ENCODE results near the gene SLC2A1.

Gene SLC2A1

DNA sequence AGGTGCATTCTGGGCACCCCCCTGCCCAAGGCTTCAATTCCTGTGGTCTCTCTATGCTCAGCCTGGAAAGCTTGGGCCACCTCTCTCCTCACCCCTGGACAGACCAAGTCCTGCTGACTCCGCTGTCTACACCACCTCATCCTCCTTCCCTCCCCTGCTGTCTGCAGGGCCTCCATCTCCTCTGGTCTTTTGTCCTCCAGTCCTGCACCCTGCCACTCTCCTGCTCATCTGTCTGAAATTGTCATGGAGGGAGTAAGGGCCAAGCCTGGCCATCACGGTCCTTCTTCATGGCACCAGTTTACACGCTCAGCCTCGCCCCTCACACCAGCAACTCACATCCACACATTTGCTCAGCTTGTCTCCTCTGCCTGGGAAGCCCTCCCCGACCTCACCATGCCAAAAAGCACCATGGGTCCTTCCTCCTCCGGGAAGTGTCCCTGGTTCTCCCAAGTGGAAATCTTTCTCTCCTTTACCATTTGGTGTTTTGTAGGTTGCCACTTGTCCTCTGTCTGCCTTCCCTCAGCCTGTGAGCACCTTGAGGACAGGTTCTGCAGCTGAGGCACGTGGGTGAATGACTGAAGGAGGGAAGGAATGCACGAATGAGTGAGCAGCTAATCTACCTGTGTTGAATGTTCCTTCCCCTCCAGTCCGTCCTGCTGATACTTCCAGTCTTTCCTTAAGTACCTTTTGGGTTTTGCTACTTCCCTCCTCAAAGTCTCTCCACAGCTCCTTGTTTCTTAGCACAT is 2.1 kb upstream of the SLC2A1 start:
- DNase-seq (ENCODE audit: low read depth in 2 of 2), result no peak

DNA sequence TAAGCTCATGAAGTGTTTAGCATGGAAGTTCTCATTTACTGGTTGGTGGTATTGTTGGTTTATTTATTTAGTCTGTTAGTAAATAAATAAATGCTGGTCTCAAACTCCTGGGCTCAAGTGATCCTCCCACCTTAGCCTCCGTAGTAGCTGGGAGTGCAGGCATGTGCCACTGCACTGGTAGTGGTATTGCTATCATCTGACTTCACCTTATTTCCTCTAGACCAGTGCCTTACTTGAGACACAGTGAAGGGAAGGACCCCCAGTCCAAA is 1.4 kb upstream of the SLC2A1 start:
- DNase-seq (ENCODE audit: low read depth in 2 of 2), result no peak

DNA sequence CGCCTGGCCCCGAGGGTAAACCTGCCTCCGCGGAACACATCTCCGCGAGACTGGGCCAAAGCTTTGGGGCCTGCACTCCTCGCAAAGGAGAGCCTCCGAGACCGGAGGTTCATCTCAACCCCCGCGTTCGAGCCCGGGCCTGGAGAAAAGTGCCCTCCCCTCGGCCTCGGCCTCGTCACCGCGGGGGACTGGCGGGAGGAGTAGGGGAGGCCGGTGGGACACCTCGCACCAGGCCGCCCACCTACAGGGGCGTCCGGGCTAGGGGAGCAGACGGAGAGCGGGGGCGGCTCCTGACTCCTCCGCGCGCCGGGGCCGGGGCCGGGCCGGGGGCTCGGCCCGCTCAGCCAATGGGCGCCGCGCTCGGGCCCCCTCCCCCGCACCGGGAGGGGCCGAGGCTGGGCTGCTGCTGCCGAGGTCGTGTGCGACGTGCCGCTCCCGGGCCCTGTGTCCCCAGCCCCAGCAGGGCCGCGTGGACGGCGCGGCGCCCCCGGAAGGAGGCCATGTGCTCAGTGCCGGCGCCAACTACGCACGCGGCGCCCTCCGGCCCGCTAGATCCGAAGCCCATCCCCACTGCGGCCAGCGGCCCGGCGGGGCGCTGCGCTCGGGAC is 684 bp downstream of the SLC2A1 start:
- peak; percentile 39 to 57 for DNase-seq (ENCODE audit: low read depth in 2 of 2)

DNA sequence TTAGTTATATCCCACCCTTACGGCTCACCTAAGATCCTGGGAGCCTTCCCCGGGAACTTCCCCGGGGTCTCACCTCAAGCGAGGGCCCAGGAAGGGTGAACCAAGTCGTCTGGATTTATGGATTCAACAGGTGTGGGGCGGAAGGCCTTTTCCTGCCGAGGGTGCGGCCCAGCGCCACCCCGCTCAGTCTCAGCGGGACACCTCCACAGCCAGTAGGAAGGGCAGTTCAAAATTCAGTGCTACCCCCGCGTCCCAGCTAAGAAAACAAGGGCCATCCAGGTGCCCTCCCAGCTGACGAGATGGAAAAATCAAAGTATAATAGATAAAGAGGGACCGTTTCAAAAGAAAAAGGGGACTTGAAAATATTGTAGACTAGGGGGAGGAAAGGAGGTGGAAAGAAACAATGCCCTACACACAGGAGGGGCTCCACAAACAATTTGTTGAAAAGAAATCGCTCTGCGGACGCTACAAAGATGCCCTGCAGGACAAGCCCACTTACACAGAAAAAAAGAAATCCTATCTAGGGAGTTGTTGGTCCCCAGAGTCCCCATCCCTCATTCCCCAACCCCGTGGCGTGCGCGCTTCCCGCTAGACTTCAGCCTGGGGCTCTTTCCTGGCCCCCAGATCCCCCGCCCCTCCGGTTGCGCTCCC is 1.3 kb downstream of the SLC2A1 start:
- no peak for DNase-seq (ENCODE audit: low read depth in 2 of 2)

DNA sequence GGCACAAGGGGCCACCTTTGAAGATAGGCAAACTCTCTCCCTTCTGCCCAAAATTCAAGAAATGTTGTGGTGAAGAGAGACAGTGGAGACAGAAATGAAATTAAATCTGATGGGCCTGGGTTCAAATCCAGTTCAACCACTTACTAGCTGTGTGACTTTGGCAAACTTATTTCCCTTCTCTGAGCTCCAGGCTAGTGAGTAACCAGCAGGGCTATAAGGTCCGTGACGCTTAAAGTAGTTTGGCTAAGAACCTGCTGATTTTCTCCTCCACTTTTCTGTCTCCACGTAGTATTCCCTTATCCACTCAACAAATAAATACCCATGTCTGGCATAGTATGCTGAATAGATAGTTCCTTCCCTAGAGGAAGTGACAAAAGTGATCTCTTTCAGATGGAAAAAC is 1.9 kb downstream of the SLC2A1 start:
- no peak for DNase-seq (ENCODE audit: low read depth in 2 of 2)

DNA sequence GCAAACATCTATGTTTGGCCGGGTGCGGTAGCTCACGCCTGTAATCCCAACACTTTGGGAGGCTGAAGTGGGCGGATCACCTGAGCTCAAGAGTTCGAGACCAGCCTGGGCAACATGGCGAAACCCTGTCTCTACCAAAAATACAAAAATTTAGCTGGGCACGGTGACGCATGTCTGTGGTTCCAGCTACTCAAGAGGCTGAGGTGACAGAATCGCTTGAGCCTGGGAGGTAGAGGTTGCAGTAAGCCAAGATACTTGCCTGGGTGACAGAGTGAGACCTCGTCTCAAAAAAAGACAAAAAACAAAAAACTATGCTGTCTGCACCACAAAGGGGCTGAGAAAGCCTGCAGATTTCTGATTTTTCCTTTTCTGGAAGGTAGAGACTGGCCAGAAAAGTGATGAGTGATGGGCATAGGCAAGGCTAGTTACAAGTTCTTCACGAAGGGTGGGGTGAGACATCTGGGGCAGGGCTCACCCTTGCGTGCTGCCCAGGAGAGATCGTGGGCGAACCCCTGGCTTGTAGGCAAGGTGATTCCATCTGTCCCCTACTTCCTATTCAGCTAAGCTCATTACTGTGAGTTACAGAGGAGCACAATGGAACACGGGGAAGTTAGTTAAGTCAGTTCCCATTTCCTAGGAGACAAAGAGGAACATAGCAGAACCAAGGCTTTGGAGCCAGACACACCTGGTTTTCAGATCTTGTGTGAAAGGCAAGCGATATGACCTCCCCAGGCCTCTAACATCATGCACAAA is 3.2 kb downstream of the SLC2A1 start:
- no peak for DNase-seq (ENCODE audit: low read depth in 2 of 2)

DNA sequence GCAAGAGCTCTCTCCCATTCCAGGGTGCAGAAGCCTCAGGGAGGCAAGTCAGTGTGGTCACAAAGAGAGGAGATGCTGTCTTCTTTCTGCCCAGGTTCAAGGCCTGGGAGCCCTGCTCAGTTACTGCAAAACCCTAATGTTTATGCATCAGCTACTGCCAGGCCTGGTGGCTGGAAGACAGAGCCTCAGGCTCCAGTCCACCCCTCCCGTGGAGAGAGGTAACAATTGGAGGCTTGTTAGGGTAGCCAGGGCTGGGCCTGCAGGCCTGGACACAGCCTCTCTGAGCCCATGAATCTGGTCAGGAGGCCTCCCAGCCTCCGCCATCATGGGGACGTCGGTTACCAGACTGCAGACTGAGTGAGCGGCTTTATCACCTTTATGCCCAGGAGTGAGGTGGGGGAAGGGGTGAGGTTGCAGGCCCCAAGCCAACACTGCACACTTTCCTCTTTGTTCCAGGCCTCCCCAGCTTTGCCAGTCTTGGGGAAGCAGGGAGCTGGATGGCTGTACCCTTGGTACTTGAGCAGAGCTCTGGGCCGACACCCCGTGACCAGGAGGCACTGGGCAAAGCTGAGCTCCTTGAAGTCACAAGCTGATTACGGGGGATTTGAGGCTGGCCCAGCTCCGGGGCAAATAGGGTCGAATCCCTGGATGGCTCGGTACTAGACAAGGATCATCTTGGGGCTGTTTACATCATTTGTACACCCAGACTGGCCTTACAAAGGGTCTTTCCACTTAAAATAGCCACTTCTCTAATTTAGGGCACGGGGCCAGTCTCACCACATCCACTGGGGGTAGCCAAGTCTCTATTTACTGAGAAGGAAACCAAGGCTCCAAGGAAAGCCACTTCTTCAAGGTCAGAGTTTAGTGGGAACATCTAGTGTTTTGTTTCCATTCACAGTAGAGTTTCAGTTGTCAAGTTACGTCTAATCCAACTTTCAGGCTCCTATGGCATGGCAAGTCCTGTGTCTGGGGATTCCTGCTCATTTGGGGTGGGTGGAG is 5.2 kb downstream of the SLC2A1 start:
- no peak for DNase-seq (ENCODE audit: low read depth in 2 of 2)

DNA sequence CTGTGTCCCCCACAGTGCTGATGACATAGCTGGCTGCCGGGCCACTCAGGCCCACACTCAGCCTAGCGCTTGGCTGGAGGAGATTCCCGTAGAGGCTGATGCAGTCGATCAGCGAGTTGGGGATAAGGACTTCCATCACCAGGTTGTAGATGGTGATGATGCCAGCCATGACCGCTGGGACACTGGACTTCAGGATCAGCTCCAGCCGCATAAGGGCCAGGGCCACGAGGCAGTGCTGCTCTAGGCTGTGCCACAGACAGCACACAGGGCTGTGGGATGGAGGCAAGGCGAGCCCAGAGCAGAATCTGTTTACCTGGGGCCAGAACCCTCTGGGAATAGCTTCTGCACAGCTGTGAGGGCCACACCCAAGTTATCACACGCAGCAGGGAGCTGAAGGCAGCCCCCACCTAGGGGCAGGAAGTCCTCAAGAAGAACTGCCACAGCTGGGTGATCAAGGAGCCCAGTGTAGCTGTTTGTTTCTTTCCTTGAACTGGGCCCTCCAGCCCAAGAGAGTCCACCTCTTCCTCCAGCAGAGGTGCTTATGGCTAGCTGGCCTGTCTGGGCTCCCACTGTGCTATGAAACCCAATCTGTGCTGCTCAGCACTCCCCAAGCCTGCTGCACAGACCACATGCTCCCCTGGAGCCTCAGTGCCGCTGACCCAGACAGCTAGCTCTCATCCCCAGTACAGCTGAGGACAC is 6.2 kb downstream of the SLC2A1 start:
- no peak for DNase-seq (ENCODE audit: low read depth in 2 of 2)

DNA sequence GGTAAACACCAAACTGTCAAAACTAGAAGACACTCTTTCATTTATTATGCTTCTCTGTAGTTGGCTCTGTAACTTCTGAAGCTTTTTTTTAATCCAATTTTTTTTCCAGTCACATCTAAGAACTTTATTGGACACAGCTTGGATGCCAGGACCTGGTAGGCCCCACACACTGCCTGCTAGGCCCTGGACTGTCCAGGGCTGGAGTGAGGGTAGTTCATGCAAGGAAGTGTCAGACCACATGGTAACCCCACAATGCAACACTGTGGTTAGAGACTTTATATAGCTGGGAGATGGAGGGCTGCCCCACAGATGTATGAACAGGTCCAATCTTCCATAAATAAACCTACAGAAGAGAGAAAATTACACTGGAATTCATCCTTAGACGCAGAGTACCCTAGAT is 7.1 kb downstream of the SLC2A1 start:
- no peak for DNase-seq (ENCODE audit: low read depth in 2 of 2)

DNA sequence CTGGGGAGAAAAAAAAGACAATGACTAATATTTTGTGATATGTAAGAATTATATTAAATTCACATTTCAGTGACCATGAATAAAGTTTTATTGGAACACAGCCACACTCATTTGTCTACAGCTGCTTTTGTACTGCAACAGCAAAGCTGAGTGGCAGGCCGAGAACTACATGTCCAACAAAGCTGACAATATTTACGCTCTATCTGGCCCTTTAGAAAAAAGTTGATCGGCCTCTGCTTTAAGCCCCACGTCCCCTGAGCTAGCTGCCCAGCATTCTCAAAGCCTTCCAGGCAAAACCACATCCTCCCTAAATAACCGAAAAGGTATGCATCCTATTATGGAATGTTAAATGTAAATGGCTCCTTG is 8.6 kb downstream of the SLC2A1 start:
- no peak for DNase-seq (ENCODE audit: low read depth in 2 of 2)

DNA sequence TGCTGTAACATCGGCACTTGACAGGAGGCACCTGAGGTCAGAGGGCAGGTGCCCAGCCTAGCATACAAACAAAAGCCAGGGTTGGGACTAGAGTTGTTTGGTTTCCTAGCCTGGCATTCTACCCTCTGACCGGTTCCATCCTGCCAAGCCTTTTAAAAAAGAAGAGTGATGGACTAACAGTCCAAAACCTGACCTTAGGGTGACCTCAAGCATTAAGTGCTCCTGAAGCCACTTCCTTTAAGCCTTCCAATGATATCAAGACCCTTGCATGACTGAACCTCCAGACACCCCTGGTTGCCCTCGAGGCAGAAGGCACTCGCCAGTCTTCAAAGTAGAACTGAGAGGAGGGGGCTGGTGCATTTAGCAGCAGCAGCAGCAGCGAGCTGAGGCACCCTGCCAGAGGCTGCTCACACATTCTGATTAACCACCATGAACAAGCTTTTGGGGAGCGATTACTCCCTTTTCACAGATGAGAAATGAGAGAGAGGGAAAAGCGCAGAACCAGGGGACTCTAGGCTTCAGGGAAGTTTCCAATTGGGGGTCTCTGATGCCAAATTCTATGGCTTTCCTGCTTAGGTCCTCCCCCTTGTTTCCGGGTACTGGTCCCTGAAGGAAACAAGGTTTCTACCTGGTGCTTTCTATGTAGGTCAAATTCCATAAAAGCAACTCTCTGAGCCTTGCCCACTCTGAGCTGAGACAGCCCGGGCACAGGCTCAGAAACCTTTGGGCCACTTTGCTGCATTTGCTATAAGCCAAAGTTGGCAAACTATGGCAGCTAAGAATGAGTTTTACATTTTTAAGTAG is 9.2 kb downstream of the SLC2A1 start:
- no peak for DNase-seq (ENCODE audit: low read depth in 2 of 2)

DNA sequence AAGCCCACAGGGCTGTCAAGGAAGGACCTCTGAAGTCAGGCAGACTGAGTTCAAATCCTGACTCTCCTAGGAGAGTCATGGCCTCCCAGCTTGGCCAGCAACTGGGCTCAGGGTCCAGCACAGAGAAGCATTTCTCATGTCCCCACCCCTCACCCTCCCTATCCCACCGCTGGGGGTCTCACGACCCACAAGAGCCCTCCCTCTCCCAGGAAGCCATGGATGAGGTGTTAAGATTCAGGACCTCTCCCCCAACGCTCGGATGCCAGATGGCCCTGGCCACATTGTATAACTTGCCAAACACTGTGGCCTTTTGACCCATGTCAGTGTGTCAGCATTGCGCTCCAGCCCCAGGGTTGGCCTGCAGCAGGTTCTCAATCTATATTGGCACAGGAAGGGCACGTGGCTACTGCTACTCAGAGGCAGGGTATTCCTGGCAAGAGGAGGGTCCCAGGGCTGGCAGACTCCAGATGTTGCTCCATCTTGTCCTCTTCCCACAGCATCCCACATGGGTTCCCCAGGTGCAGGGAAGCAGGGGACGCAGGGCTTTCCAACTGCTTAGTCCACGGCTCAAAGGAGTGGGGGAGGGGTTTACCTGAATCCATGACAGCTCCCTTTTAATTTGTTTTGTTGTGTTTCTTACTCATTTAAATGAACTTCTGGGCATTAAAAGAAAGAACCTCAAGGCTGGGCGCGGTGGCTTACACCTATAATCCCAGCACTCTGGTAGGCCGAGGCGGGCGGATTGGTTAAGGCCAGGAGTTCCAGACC is 10.5 kb downstream of the SLC2A1 start:
- no peak for DNase-seq (ENCODE audit: low read depth in 2 of 2)

DNA sequence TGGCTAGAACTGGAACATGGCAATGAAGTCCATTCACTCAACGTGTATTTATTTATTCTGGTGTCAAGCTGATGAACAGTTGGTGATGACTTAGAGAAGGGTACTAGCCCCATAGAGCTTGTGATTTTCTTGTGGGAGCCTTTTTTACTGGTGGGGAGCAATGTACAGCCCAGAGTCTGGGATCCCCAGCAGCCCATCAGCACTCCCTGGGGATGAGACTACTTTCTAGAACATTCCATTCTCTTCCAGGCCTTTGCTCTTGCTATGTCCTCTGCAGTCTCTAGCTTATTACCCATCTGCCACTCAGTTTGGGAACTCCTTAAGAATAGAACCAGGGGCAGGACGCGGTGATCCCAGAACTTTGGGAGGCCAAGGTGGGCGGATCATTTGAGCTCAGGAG is 11.6 kb downstream of the SLC2A1 start:
- no peak for DNase-seq (ENCODE audit: low read depth in 2 of 2)

DNA sequence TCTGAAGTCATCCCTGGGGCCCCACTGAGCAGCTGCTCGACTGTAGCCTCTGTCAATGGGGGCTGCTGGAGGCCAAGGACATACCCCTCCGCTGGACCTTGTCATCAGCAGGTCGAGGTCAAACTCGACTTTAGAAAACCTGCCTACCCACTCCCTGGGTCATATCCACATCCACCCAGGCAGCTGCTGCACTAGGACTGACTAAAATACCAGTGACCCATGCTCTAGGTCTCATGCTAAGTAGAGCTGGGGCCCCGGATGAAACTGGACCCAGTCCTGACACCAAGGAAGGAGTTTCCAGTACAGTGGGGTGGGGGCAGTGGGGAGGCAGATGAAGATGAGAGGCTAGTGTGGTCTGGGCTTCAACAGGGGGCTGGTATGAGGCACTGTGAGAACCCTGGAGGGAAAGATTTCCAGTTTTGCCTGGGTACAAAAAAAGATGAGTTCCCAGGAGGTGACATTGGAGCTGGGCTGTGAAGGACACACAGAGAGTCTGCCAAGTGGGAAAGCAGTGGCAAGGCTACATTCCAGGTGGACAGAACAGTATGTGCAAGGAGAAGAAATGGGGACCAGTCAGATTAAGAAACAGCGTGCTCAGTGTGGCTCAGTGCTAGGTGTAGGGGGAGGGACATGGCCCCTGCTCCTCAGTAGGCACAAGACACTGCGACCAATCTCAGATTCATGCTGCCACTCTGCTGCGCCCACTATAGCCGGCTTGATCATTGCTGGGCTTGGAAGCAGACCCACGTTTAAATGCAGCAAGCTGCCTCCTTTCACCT is 12.4 kb downstream of the SLC2A1 start:
- DNase-seq (ENCODE audit: low read depth in 2 of 2), result no peak

DNA sequence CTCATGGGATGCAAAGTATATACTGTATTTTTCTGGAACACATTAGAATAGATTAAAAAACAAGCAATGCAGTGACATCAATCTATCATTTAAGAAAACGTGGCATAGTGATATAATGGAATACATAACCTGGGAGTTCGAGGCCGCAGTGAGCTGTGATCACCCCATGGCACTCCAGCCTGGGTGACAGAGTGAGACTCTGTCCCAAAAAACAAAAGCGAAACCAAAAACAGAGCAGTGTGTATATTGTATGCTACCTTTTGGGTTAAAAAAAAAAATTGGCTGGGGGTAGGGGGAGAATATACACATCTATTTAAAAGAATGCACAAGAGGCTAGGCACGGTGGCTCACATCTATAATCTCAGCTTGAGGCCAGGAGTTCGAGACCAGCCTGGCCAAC is 13.5 kb downstream of the SLC2A1 start:
- no peak for DNase-seq (ENCODE audit: low read depth in 2 of 2)

DNA sequence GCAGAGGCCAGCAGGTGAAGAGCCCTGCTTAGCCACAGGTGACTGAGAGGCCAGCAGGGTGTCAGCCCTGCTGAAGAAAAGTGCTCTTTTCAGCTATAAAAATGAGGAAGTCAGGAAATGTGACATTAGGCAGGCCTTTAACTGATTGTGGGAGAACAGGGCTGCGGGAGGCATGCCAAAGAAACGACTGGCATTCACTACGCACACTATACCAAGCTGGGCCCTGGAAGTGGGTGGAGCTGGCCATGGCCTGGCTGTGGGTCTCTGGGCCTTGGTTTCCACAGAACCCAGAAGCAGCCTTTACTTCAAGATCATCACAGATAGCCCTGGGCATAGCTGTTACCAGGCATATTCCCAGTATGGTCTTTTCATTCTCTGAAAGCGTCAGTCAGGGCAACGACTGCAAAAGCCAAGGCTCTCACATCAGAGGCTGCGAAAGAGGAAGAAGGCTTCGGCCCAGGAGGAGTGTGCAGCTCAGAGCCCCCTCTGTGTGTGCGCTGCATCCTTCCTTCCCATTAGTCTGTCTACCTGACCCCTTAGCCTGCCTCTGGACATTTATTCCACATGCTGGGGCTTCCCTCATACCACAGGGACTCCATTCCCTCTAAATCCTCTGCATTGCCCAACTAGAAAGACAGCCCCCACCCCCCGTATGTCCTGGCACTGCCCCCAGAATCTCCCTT is 14.3 kb downstream of the SLC2A1 start:
- DNase-seq (ENCODE audit: low read depth in 2 of 2), result no peak

DNA sequence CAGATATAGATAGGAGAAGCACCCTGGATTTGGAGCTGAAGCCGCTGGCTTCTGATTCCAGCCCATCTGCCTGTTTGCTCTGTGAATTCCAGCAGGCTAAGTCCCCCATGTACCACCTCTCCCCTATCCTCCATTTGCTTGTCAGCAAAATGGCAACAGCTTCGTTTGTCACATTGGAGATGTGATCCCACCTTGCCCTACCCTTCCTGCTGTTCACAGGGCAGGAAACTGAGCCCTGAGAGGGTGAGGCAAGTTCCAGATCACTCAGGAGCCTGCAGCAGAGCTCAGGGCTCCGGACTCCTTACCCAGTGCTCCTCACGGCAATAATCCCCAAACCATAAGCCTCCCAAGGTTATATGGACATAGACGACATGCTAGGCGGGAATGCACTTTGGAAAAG is 14.9 kb downstream of the SLC2A1 start:
- no peak for DNase-seq (ENCODE audit: low read depth in 2 of 2)

DNA sequence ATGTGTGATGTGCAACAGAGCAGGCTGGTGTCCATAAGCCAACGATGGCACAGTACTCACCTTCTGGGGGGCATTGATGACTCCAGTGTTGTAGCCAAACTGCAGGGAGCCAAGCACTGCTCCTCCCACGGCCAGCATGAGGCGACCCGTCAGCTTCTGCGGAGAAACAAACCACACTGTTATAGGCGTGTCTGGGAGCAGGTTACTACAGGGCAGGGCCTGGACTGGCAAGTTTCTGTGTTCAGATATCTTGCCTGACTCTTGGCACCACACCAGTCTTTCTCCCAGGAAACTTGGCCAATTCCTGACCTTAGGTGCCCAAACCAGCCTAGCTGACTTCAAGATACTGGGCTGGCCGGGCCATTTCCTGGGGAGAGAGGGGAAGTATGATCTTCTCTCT is 15.5 kb downstream of the SLC2A1 start:
- DNase-seq (ENCODE audit: low read depth in 2 of 2), result no peak
